ENCODE measurements around the gene RGS3.

DNA sequence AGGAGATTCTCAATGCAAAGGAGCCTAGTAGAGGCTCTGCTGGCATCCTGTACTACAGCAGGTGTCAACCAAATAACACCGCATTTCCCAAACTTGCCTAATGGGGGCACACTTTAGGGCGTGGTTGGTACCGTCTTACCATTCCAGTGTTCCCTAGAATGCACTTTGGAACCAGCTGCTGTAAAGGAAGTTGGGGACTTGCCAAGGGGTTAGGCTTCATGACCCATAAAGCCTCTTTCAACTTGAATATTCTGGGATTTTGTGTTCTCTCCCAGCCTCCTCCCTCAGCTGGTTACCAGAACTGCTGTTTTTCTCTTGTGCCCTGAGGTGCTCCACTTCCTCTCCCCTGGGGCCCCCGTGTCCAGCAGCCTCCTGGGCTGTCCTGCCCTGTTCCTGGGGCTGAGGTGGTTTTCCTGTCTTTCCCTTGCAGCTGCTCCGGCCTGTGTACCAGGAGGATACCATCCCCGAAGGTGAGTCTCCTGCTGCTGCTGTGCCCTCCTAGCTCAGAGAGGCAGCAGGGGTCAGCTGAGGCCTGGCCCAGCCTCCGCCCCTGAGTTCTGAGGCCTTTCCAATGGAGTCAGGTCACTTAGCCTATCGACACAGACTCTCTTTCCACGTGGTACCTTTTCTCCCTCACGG, 44.7 kb downstream of the RGS3 start:
- TF ChIP-seq, protein P1, sequence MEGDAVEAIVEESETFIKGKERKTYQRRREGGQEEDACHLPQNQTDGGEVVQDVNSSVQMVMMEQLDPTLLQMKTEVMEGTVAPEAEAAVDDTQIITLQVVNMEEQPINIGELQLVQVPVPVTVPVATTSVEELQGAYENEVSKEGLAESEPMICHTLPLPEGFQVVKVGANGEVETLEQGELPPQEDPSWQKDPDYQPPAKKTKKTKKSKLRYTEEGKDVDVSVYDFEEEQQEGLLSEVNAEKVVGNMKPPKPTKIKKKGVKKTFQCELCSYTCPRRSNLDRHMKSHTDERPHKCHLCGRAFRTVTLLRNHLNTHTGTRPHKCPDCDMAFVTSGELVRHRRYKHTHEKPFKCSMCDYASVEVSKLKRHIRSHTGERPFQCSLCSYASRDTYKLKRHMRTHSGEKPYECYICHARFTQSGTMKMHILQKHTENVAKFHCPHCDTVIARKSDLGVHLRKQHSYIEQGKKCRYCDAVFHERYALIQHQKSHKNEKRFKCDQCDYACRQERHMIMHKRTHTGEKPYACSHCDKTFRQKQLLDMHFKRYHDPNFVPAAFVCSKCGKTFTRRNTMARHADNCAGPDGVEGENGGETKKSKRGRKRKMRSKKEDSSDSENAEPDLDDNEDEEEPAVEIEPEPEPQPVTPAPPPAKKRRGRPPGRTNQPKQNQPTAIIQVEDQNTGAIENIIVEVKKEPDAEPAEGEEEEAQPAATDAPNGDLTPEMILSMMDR (conservative IDR thresholded peaks at IDR 0.05), result no peak
- TF ChIP-seq ZFX (IDR thresholded peaks at IDR 0.05), result no peak
